HS-27A (cell line): ENCODE data around the gene ZNF804A.

Source experiments
- DNase-seq: peaks from one replicate; pipeline ENCODE4 v3.0.0-alpha.2; 2012; ENCODE audit warnings: low read depth, missing footprints

The ZNF804A gene

GRCh38 chr2:184945326-184945725 is 347.0 kb downstream of the ZNF804A start:
- DNase-seq: no peak

GRCh38 chr2:184945824-184946223 is 347.5 kb downstream of the ZNF804A start:
- DNase-seq: no peak

- no peak for DNase-seq
Observed at GRCh38 chr2:184956856-184957255, 358.5 kb downstream of the ZNF804A start.

GRCh38 chr2:184971546-184972068 is 373.3 kb downstream of the ZNF804A start:
- no peak for DNase-seq
